HCT116 (cell line): ENCODE results near the gene PROSER3. TPM values are rescaled to one million over a fixed set of nuclear protein-coding genes. Genes with fewer than 3 reads are reported as not detected.
A peak's percentile ranks its signal among the peaks of the same experiment; 100 is the strongest.

Experiments
- ATAC-seq: fragments of 200-7000 bp; cut with Tn5 transposase; 2 replicates; pipeline ENCODE4 v1.9.1; 2020; ENCODE audit warnings: mild to moderate bottlenecking, moderate library complexity
- BruUV-seq: library from RNA; stranded (reverse); fragments of 400-500 nt; replicated peaks from 2 replicates; lab custom pipeline; 2021; lab: Mats Ljungman, UMichigan
- CTCF ChIA-PET: fragments of 300-600 bp; sonication (Branson Sonifier 250); formaldehyde crosslinking; loops from one replicate; lab custom pipeline; 2021; ENCODE audit warnings: antibody characterized with exemption; lab: Charles Lee
- POLR2A ChIA-PET: fragments of 300-600, 350-600 bp; sonication (Branson Sonifier 250); formaldehyde crosslinking; loops from one replicate; lab custom pipeline; 2021; ENCODE audit warnings: antibody characterized with exemption; lab: Charles Lee
- RAD21 ChIA-PET, 2 experiments: fragments of 300-600 bp; sonication (Branson Sonifier 250); formaldehyde crosslinking; loops; one replicate each; lab custom pipeline; 2023; ENCODE audit warnings: low total read pairs in 2 of 2; ENCODE audit not compliant: uncharacterized antibody in 2 of 2, unreplicated experiment in 2 of 2, low non-redundant PET in 1 of 2; lab: Charles Lee
- DNase-seq: peaks from one replicate; pipeline ENCODE4 v3.0.0-alpha.2; 2010; ENCODE audit warnings: low read depth, low spot score
- H2AFZ ChIP-seq: fragments of 200-600 bp; shearing (Covaris generic), sonication (generic); 2 replicates; pipeline ENCODE4 v1.6.1; 2017; ENCODE audit warnings: low read depth, mixed run types, mixed read lengths, antibody characterized with exemption, low read length; ENCODE audit not compliant: poor library complexity, severe bottlenecking
- H3K27ac ChIP-seq: 2 replicates; pipeline ENCODE4 v1.5.1; 2012; ENCODE audit warnings: low read depth, low read length
- H3K27me3 ChIP-seq: fragments of 200-600 bp; sonication (generic); 2 replicates; pipeline ENCODE4 v1.6.1; 2016; ENCODE audit warnings: mixed run types, low read length, mixed read lengths; ENCODE audit not compliant: insufficient read depth
- H3K36me3 ChIP-seq, 2 experiments: fragments of 200-500 bp in 1 of 2; fragments of 200-600 bp in 1 of 2; sonication (Bioruptor generic) in 1 of 2; sonication (generic) in 1 of 2; 2 replicates each; pipeline versions ENCODE4 v1.5.1 to v1.6.1; 2014 to 2016; ENCODE audit warnings: low read length in 2 of 2, inconsistent platforms in 1 of 2, mixed read lengths in 1 of 2, mixed run types in 1 of 2; ENCODE audit not compliant: insufficient read depth in 2 of 2, control insufficient read depth in 1 of 2
- H3K4me1 ChIP-seq, 2 experiments: fragments of 200-600 bp in 1 of 2; sonication (generic) in 1 of 2; 2 replicates each; pipeline versions ENCODE4 v1.5.1 to v1.6.1; 2012 to 2017; ENCODE audit warnings: low read length in 2 of 2, inconsistent platforms in 1 of 2, mild to moderate bottlenecking in 1 of 2, mixed read lengths in 1 of 2, mixed run types in 1 of 2, moderate library complexity in 1 of 2; ENCODE audit not compliant: insufficient read depth in 2 of 2, control insufficient read depth in 1 of 2
- H3K4me2 ChIP-seq: fragments of 200-600 bp; sonication (generic); 2 replicates; pipeline ENCODE4 v1.6.1; 2017; ENCODE audit warnings: mixed run types, low read length, mixed read lengths
- H3K4me3 ChIP-seq, 2 experiments: fragments of 200-600 bp in 1 of 2; sonication (generic) in 1 of 2; replicated peaks in 1 of 2; 2 replicates each; pipeline ENCODE4 v1.5.1; 2011 to 2016; ENCODE audit warnings: low read length in 2 of 2, control low read depth in 1 of 2, low read depth in 1 of 2, mild to moderate bottlenecking in 1 of 2, mixed read lengths in 1 of 2, mixed run types in 1 of 2
- H3K79me2 ChIP-seq: fragments of 200-600 bp; sonication (generic); 2 replicates; pipeline ENCODE4 v1.6.1; 2017; ENCODE audit warnings: mild to moderate bottlenecking, mixed run types, low read length, moderate library complexity, mixed read lengths; ENCODE audit not compliant: insufficient read depth
- H3K9ac ChIP-seq: fragments of 200-600 bp; sonication (generic); 2 replicates; pipeline ENCODE4 v1.6.1; 2016; ENCODE audit warnings: low read length, mixed read lengths
- H3K9me2 ChIP-seq: fragments of 200-600 bp; sonication (generic), shearing (Covaris generic); 2 replicates; pipeline ENCODE4 v1.6.1; 2017; ENCODE audit warnings: mixed run types, mild to moderate bottlenecking, moderate library complexity; ENCODE audit not compliant: insufficient read depth
- H3K9me3 ChIP-seq, 2 experiments: fragments of 200-500 bp in 1 of 2; fragments of 200-600 bp in 1 of 2; sonication (Bioruptor generic) in 1 of 2; sonication (generic) in 1 of 2; 2 replicates each; pipeline ENCODE4 v1.6.1; 2014 to 2017; ENCODE audit warnings: low read length in 2 of 2, mixed read lengths in 2 of 2, inconsistent platforms in 1 of 2, low read depth in 1 of 2, mild to moderate bottlenecking in 1 of 2, mixed run types in 1 of 2, moderate library complexity in 1 of 2; ENCODE audit not compliant: control insufficient read depth in 1 of 2, insufficient read depth in 1 of 2
- H4K20me1 ChIP-seq: fragments of 200-600 bp; sonication (generic), shearing (Covaris generic); 2 replicates; pipeline ENCODE4 v1.6.1; 2017; ENCODE audit warnings: mixed run types, mild to moderate bottlenecking, moderate library complexity; ENCODE audit not compliant: insufficient read depth
- CTCF ChIP-seq, 3 experiments: fragments of 200-600 bp in 1 of 3; sonication (generic) in 1 of 3; IDR thresholded peaks in 2 of 3; conservative IDR thresholded peaks in 1 of 3; 2 replicates each; pipeline ENCODE4 v1.5.1; 2012 to 2017; ENCODE audit warnings: low read depth in 2 of 3, low read length in 2 of 3, antibody characterized with exemption in 1 of 3, borderline replicate concordance in 1 of 3, control low read depth in 1 of 3, mild to moderate bottlenecking in 1 of 3, mixed read lengths in 1 of 3, mixed run types in 1 of 3, moderate library complexity in 1 of 3; ENCODE audit not compliant: insufficient read depth in 1 of 3
- EGR1 ChIP-seq: IDR thresholded peaks from 2 replicates; pipeline ENCODE4 v1.6.1; 2012; ENCODE audit warnings: low read depth
- MAX ChIP-seq: IDR thresholded peaks from 2 replicates; pipeline ENCODE4 v1.6.1; 2012
- POLR2AphosphoS5 ChIP-seq: IDR thresholded peaks from 2 replicates; pipeline ENCODE4 v1.6.1; 2011; ENCODE audit warnings: mild to moderate bottlenecking, low read depth, low read length, moderate library complexity
- RAD21 ChIP-seq: IDR thresholded peaks from 2 replicates; pipeline ENCODE4 v1.6.1; 2012; ENCODE audit warnings: low read depth, mild to moderate bottlenecking
- SP1 ChIP-seq: IDR thresholded peaks from 2 replicates; pipeline ENCODE4 v1.6.1; 2012; ENCODE audit warnings: low read depth
- TCF7L2 ChIP-seq: IDR thresholded peaks from 2 replicates; pipeline ENCODE4 v1.7.0; 2011; ENCODE audit warnings: borderline replicate concordance, inconsistent platforms; ENCODE audit not compliant: insufficient read depth, insufficient read length; ENCODE audit errors: extremely low read depth
- YY1 ChIP-seq: IDR thresholded peaks from 2 replicates; pipeline ENCODE4 v1.6.1; 2011; ENCODE audit warnings: low read length, low read depth, moderate library complexity, mild to moderate bottlenecking; ENCODE audit not compliant: insufficient replicate concordance; ENCODE audit errors: extremely low read depth
- intact Hi-C: fragments of 100-400 bp; cut with micrococcal nuclease; formaldehyde crosslinking; loops from 2 replicates; pipeline ENCODE4 v1.10.0; 2022
- total RNA-seq: library from RNA; stranded (reverse); gene quantifications from one replicate; pipeline ENCODE4 v1.2.1, GENCODE V29; 2021; ENCODE audit not compliant: unreplicated experiment

Gene PROSER3
- total RNA-seq, 1 experiment from 2014 or later: 42.5 TPM

GRCh38 chr19:35744430-35745327 lies 13.3 kb upstream of the PROSER3 start:
- no peaks in the 10 kb centered on the region for H4K20me1 ChIP-seq
- H3K4me1 ChIP-seq: peaks cover 30 to 42% of the 10 kb centered on the region in 2 experiments
- H3K4me3 ChIP-seq: peak overlapping the region; percentile 93 to 99
- H3K27ac ChIP-seq: peak overlapping the region; percentile 78
- DNase-seq (peak; percentile 93), ATAC-seq (peak; percentile 65)
- peaks cover 19% of the 10 kb centered on the region for H3K79me2 ChIP-seq
- peak overlapping the region; percentile 82 for H3K9ac ChIP-seq
- H3K9me3 ChIP-seq: no peaks in the 10 kb centered on the region
- no peaks in the 10 kb centered on the region for H3K27me3 ChIP-seq
- TF ChIP-seq SP1: peak; percentile 38; the same call in 1 of the 2 replicates
- TF ChIP-seq CTCF (IDR thresholded peaks at IDR 0.05 in 2 of 3, conservative IDR thresholded peaks at IDR 0.05 in 1 of 3; ENCODE audit: borderline replicate concordance in 1 of 3, insufficient read depth in 1 of 3, low read depth in 2 of 3, low read length in 2 of 3): peak in 2 of 3 experiments; percentile 29 to 38; a peak in 1 of 6 replicates
- no peak for TF ChIP-seq RAD21
- TF ChIP-seq MAX: peak; percentile 75
- TF ChIP-seq EGR1: no peak
- TF ChIP-seq POLR2AphosphoS5: peak; percentile 53; the same call in 1 of the 2 replicates
- TF ChIP-seq YY1: no peak
- peak; percentile 36 for TF ChIP-seq TCF7L2
- intact Hi-C loops: loop anchor here (1.0 kb wide), 1 partner anchor 187 kb away; no protein-coding TSS in a partner anchor
- RAD21 ChIA-PET: interaction anchor here in 1 of 2 experiments (0.7 to 1.7 kb wide), 2 partner anchors 75 to 187 kb away, joined by 4 to 6 read pairs; no protein-coding TSS in a partner anchor
- H3K4me2 ChIP-seq: peak overlapping the region; percentile 99
- no peaks in the 10 kb centered on the region for H3K9me2 ChIP-seq
- BruUV-seq: TSS peak; percentile 67
- POLR2A ChIA-PET: interaction anchor here (0.6 to 1.7 kb wide), 7 partner anchors 11 to 75 kb away, joined by 3 to 7 read pairs (median 4); no protein-coding TSS in a partner anchor
- H3K36me3 ChIP-seq: no peaks in the 10 kb centered on the region; a peak in 1 of 4 replicates
- CTCF ChIA-PET: interaction anchor here (0.9 to 2.2 kb wide), 3 partner anchors 42 to 188 kb away, joined by 3 to 6 read pairs (median 3); no protein-coding TSS in a partner anchor
- H2AFZ ChIP-seq: no peak overlapping the region
